ENCODE data around the gene TAS1R2. TPM values are rescaled to one million over a fixed set of nuclear protein-coding genes. Genes with fewer than 3 reads are reported as not detected.
A peak's percentile ranks its signal among the peaks of the same experiment; 100 is the strongest.

Gene TAS1R2
- total and polyA plus RNA-seq, 2 of the 4 experiments (the other 2 are of a cell fraction): not detected

DNA sequence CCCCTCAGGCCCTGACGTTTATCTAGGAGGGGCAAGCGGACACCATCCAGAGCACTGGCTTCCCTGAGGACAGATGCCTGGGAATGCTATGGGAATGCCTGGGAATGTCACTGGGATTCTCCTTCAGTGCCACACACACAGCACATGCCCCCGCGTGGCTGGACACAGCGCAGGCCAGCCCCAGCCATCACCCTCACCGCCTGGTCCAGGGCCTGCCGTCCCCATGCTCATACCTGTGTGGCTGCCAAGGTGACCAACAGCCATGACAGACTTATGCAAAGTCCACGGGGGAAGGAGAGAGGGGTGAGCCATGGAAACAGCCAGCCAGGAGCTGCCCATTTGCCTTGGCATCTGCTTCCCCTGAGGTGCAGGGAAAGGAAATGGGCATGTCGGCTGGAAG, 5.7 kb upstream of the TAS1R2 start:
- H2BK20ac ChIP-seq (ENCODE audit: low read depth, low read length): no peak overlapping the region
- no peaks in the 10 kb centered on the region for H3K9me1 ChIP-seq (ENCODE audit: insufficient read depth, low read length)
- ATAC-seq (ENCODE audit: low read depth) (no peak), DNase-seq (no peak)
- ChIA-PET POLR2A (ENCODE audit: unreplicated experiment) (no interaction called here), CTCF (no interaction called here)
- no peak overlapping the region for H3K9ac ChIP-seq (ENCODE audit: low read depth, low read length)
- dilution Hi-C loops (cut with HindIII; ENCODE audit: low sequenced_read_pairs, unreplicated experiment) (no loop called here), in situ Hi-C loops (cut with MboI; ENCODE audit: low sequenced_read_pairs) (no loop called here), intact Hi-C loops (cut with micrococcal nuclease) (no loop called here)
- H4K20me1 ChIP-seq (ENCODE audit: insufficient read depth, low read length): no peaks in the 10 kb centered on the region
- no TSS peak for BruUV-seq (replicated peaks)
- no peak overlapping the region for H3K23ac ChIP-seq (ENCODE audit: low read depth, low read length)
- 37% methylated on average over 3 of the region's 9 CpGs; no CpG with 5 or more reads in 1 of the 2 experiments for WGBS, 2 experiments (ENCODE audit: extremely low coverage in 2 of 2, insufficient read length in 1 of 2)
- H2AK9ac ChIP-seq (replicated peaks; ENCODE audit: low read depth, low read length, poor library complexity): no peak overlapping the region
- no peak overlapping the region for H3K4me3 ChIP-seq (ENCODE audit: insufficient read depth, low read depth, low read length)
- no peaks in the 10 kb centered on the region for H3K36me3 ChIP-seq (ENCODE audit: control insufficient read depth, insufficient read depth, low read length)
- H3K79me1 ChIP-seq (ENCODE audit: low read depth in 1 of 2, low read length in 2 of 2): no peaks in the 10 kb centered on the region
- no peak overlapping the region for H4K8ac ChIP-seq (ENCODE audit: low read depth in 2 of 2, low read length in 2 of 2)
- peak overlapping the region; percentile 23 for H2AFZ ChIP-seq (replicated peaks; ENCODE audit: low read length, poor library complexity)
- no peak overlapping the region for H2BK5ac ChIP-seq (ENCODE audit: low read depth, low read length, poor library complexity, severe bottlenecking)
- H3K27ac ChIP-seq (ENCODE audit: insufficient read depth, low read length): no peak overlapping the region
- H3K4me2 ChIP-seq (ENCODE audit: low read depth, low read length): no peak overlapping the region
- no peak overlapping the region for H3K4ac ChIP-seq (ENCODE audit: low read depth, low read length)
- H3K14ac ChIP-seq (replicated peaks; ENCODE audit: low read depth, low read length): no peak overlapping the region
- TF ChIP-seq RAD21 (IDR thresholded peaks at IDR 0.05; ENCODE audit: low read length): no peak
- TF ChIP-seq CEBPB (IDR thresholded peaks at IDR 0.05; ENCODE audit: low read depth, low read length): no peak
- no peak for TF ChIP-seq RCOR1 (IDR thresholded peaks at IDR 0.05; ENCODE audit: insufficient replicate concordance, low read length)
- no peak for TF ChIP-seq FOS (IDR thresholded peaks at IDR 0.05; ENCODE audit: low read depth, low read length)
- no peak for TF ChIP-seq SMC3 (IDR thresholded peaks at IDR 0.05; ENCODE audit: low read depth, low read length)
- TF ChIP-seq CHD1 (IDR thresholded peaks at IDR 0.05; ENCODE audit: low read depth, low read length): no peak
- TF ChIP-seq RFX5 (IDR thresholded peaks at IDR 0.05; ENCODE audit: low read depth, low read length): no peak
- no peak for TF ChIP-seq POLR2A (IDR thresholded peaks at IDR 0.05; ENCODE audit: low read depth, low read length)
- TF ChIP-seq MAZ (IDR thresholded peaks at IDR 0.05; ENCODE audit: borderline replicate concordance, low read depth, low read length): no peak
- no peak for TF ChIP-seq BHLHE40 (IDR thresholded peaks at IDR 0.05; ENCODE audit: low read depth, low read length)
- TF ChIP-seq, protein P1, sequence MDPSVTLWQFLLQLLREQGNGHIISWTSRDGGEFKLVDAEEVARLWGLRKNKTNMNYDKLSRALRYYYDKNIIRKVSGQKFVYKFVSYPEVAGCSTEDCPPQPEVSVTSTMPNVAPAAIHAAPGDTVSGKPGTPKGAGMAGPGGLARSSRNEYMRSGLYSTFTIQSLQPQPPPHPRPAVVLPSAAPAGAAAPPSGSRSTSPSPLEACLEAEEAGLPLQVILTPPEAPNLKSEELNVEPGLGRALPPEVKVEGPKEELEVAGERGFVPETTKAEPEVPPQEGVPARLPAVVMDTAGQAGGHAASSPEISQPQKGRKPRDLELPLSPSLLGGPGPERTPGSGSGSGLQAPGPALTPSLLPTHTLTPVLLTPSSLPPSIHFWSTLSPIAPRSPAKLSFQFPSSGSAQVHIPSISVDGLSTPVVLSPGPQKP (IDR thresholded peaks at IDR 0.05; ENCODE audit: borderline replicate concordance, low read depth, low read length): no peak
- no peak for TF ChIP-seq MXI1 (IDR thresholded peaks at IDR 0.05; ENCODE audit: borderline replicate concordance, low read depth, low read length)
- no peak for TF ChIP-seq USF2 (IDR thresholded peaks at IDR 0.05; ENCODE audit: low read depth, low read length)
- no peak for TF ChIP-seq NFE2L2 (IDR thresholded peaks at IDR 0.05; ENCODE audit: low read depth, low read length)
- H4K5ac ChIP-seq (ENCODE audit: low read depth, low read length): no peak overlapping the region
- H4K91ac ChIP-seq (ENCODE audit: insufficient read depth, low read depth, low read length): no peak overlapping the region
- H3K9me3 ChIP-seq (ENCODE audit: control insufficient read depth, insufficient read depth, low read length): no peaks in the 10 kb centered on the region
- no peak overlapping the region for H2AK5ac ChIP-seq (ENCODE audit: low read depth, low read length)
- H3K4me1 ChIP-seq (ENCODE audit: control insufficient read depth, insufficient read depth, low read length): no peaks in the 10 kb centered on the region
- H3K27me3 ChIP-seq (ENCODE audit: control insufficient read depth, insufficient read depth, low read length): peaks cover 35% of the 10 kb centered on the region
- H2BK15ac ChIP-seq (ENCODE audit: low read depth, low read length): no peak overlapping the region
- no peak overlapping the region for H2BK120ac ChIP-seq (ENCODE audit: low read depth, low read length)
- H3K18ac ChIP-seq (ENCODE audit: low read depth, low read length): no peak overlapping the region
- no peak overlapping the region for H3K56ac ChIP-seq (ENCODE audit: extremely low read depth, insufficient read depth, low read length)
